AG04449 (cell line): ENCODE measurements around the gene MGAT2.
A peak's percentile ranks its signal among the peaks of the same experiment; 100 is the strongest.
"Not testable (repeated sequence)": the region's sequence is repeated elsewhere in the genome, so short reads cannot be mapped to it uniquely, and the experiment has no call there.

Experiments used
- CTCF ChIA-PET: fragments of 350-600 bp; formaldehyde crosslinking; extraction: SDS; loops from one replicate; lab custom pipeline; 2021; ENCODE audit warnings: antibody characterized with exemption; lab: Yijun Ruan, JAX
- POLR2A ChIA-PET: fragments of 400-600, 350-600 bp; formaldehyde crosslinking; extraction: SDS; loops from one replicate; lab custom pipeline; 2020; ENCODE audit warnings: antibody characterized with exemption, inconsistent platforms; lab: Yijun Ruan, JAX
- DNase-seq: peaks from one replicate; pipeline ENCODE4 v3.0.0-alpha.2; 2010; ENCODE audit warnings: low read depth, low spot score
- H3K4me3 ChIP-seq: 2 replicates; pipeline ENCODE4 v1.5.1; 2011; ENCODE audit warnings: low read depth, mild to moderate bottlenecking, control low read depth, low read length
- CTCF ChIP-seq: IDR thresholded peaks from one replicate; pipeline ENCODE4 v1.5.1; 2011; ENCODE audit warnings: mild to moderate bottlenecking, moderate library complexity, low read length, control low read depth, inconsistent platforms; ENCODE audit not compliant: insufficient read depth; ENCODE audit errors: missing control alignments

The MGAT2 gene

GRCh38 chr14:49582113-49582977 lies 38.3 kb upstream of the MGAT2 start:
- TF ChIP-seq CTCF: no peak
- no peak overlapping the region for H3K4me3 ChIP-seq
- no peak for DNase-seq
- ChIA-PET CTCF (no interaction called here), POLR2A (no interaction called here)

- H3K4me3 ChIP-seq: no peak overlapping the region
- ChIA-PET POLR2A (no interaction called here), CTCF (no interaction called here)
- no peak for TF ChIP-seq CTCF
- no peak for DNase-seq
Measured at GRCh38 chr14:49583629-49584028, 37.0 kb upstream of the MGAT2 start.

- ChIA-PET POLR2A (no interaction called here), CTCF (interaction anchor here (1.1 kb wide), 1 partner anchor 249 kb away, joined by 3 read pairs; no protein-coding TSS in a partner anchor)
- DNase-seq: no peak
- peak overlapping the region; percentile 10; the same call in 1 of the 2 replicates for H3K4me3 ChIP-seq
- no peak for TF ChIP-seq CTCF
Measured at GRCh38 chr14:49584058-49584457, 36.5 kb upstream of the MGAT2 start.

GRCh38 chr14:49584981-49585640 lies 35.5 kb upstream of the MGAT2 start:
- H3K4me3 ChIP-seq: peak overlapping the region; percentile 84
- CTCF ChIA-PET: interaction anchor here (1.0 to 4.5 kb wide), 4 partner anchors 37 to 248 kb away, joined by 3 to 30 read pairs (median 6); partner anchors contain the start of genes KLHDC2, MGAT2 and RPL36AL
- POLR2A ChIA-PET: interaction anchor here (1.2 kb wide), 1 partner anchor 183 kb away, joined by 5 read pairs; the partner anchor contains the start of gene KLHDC2
- DNase-seq: not testable (repeated sequence)

GRCh38 chr14:49585803-49586672 lies 34.6 kb upstream of the MGAT2 start, which contains the start of gene RPS29:
Gene RPS29 (minus strand): TSS chr14:49586380. CDS start chr14:49586346, 34 bp downstream.
- DNase-seq: peak; percentile 94
- TF ChIP-seq CTCF: no peak
- peak within 1 kb of the TSS; percentile 84 for H3K4me3 ChIP-seq
- CTCF ChIA-PET: interaction anchor here (0.9 to 4.5 kb wide), 11 partner anchors 9 to 181 kb away, joined by 3 to 30 read pairs (median 6); partner anchors contain the start of genes KLHDC2, LRR1, MGAT2 and RPL36AL
- POLR2A ChIA-PET: interaction anchor here (0.7 to 1.7 kb wide), 10 partner anchors 12 to 182 kb away, joined by 3 to 11 read pairs (median 3); partner anchors contain the start of genes KLHDC2, LRR1, MGAT2 and RPL36AL
